Measurements from ENCODE around the gene GTF2F1. TPM values are rescaled to one million over a fixed set of nuclear protein-coding genes. Genes with fewer than 3 reads are reported as not detected.
"Not testable (repeated sequence)": the region's sequence is repeated elsewhere in the genome, so short reads cannot be mapped to it uniquely, and the experiment has no call there.

The GTF2F1 gene
- total RNA-seq, 1 experiment from 2014 or later = 37.3 TPM

GRCh38 chr19:6402058-6402457 lies 9.1 kb upstream of the GTF2F1 start:
- DNase-seq (ENCODE audit: low read depth, low spot score) = no peak
- in situ Hi-C loops (cut with HindIII; ENCODE audit: low pct_unique_long_range_greater_than_20kb, low sequenced_read_pairs) = no loop called here

GRCh38 chr19:6400062-6400944 lies 7.3 kb upstream of the GTF2F1 start:
- in situ Hi-C loops (cut with HindIII; ENCODE audit: low pct_unique_long_range_greater_than_20kb, low sequenced_read_pairs); DNase-seq (ENCODE audit: low read depth, low spot score): not testable (repeated sequence)

GRCh38 chr19:6396305-6396704 lies 3.3 kb upstream of the GTF2F1 start:
- in situ Hi-C loops (cut with HindIII; ENCODE audit: low pct_unique_long_range_greater_than_20kb, low sequenced_read_pairs) = no loop called here
- DNase-seq (ENCODE audit: low read depth, low spot score) = no peak

GRCh38 chr19:6394831-6395230 lies 1.9 kb upstream of the GTF2F1 start:
- in situ Hi-C loops (cut with HindIII; ENCODE audit: low pct_unique_long_range_greater_than_20kb, low sequenced_read_pairs) = no loop called here
- no peak for DNase-seq (ENCODE audit: low read depth, low spot score)

GRCh38 chr19:6393983-6394412 lies 1.0 kb upstream of the GTF2F1 start:
- in situ Hi-C loops (cut with HindIII; ENCODE audit: low pct_unique_long_range_greater_than_20kb, low sequenced_read_pairs) = no loop called here
- no peak for DNase-seq (ENCODE audit: low read depth, low spot score)

GRCh38 chr19:6392221-6393073 lies 517 bp downstream of the GTF2F1 start:
- in situ Hi-C loops (cut with HindIII; ENCODE audit: low pct_unique_long_range_greater_than_20kb, low sequenced_read_pairs) = no loop called here
- DNase-seq (ENCODE audit: low read depth, low spot score) = no peak

- DNase-seq (ENCODE audit: low read depth, low spot score) = no peak
- in situ Hi-C loops (cut with HindIII; ENCODE audit: low pct_unique_long_range_greater_than_20kb, low sequenced_read_pairs) = no loop called here
Observed at GRCh38 chr19:6387372-6387771, 5.6 kb downstream of the GTF2F1 start.

GRCh38 chr19:6384381-6384780 lies 8.6 kb downstream of the GTF2F1 start:
- in situ Hi-C loops (cut with HindIII; ENCODE audit: low pct_unique_long_range_greater_than_20kb, low sequenced_read_pairs) = no loop called here
- DNase-seq (ENCODE audit: low read depth, low spot score) = no peak

GRCh38 chr19:6383188-6383587 lies 9.8 kb downstream of the GTF2F1 start:
- in situ Hi-C loops (cut with HindIII; ENCODE audit: low pct_unique_long_range_greater_than_20kb, low sequenced_read_pairs) = no loop called here
- no peak for DNase-seq (ENCODE audit: low read depth, low spot score)

GRCh38 chr19:6381030-6381750 lies 11.8 kb downstream of the GTF2F1 start:
- in situ Hi-C loops (cut with HindIII; ENCODE audit: low pct_unique_long_range_greater_than_20kb, low sequenced_read_pairs) = no loop called here
- DNase-seq (ENCODE audit: low read depth, low spot score) = no peak

GRCh38 chr19:6379744-6380143 lies 13.2 kb downstream of the GTF2F1 start:
- in situ Hi-C loops (cut with HindIII; ENCODE audit: low pct_unique_long_range_greater_than_20kb, low sequenced_read_pairs) = no loop called here
- no peak for DNase-seq (ENCODE audit: low read depth, low spot score)

GRCh38 chr19:6378486-6378885 lies 14.5 kb downstream of the GTF2F1 start:
- in situ Hi-C loops (cut with HindIII; ENCODE audit: low pct_unique_long_range_greater_than_20kb, low sequenced_read_pairs) = no loop called here
- DNase-seq (ENCODE audit: low read depth, low spot score) = no peak

GRCh38 chr19:6378041-6378440 lies 14.9 kb downstream of the GTF2F1 start:
- DNase-seq (ENCODE audit: low read depth, low spot score) = no peak
- in situ Hi-C loops (cut with HindIII; ENCODE audit: low pct_unique_long_range_greater_than_20kb, low sequenced_read_pairs) = no loop called here

GRCh38 chr19:6376512-6377190 lies 16.3 kb downstream of the GTF2F1 start:
- DNase-seq (ENCODE audit: low read depth, low spot score) = no peak
- in situ Hi-C loops (cut with HindIII; ENCODE audit: low pct_unique_long_range_greater_than_20kb, low sequenced_read_pairs) = no loop called here

- no peak for DNase-seq (ENCODE audit: low read depth, low spot score)
- in situ Hi-C loops (cut with HindIII; ENCODE audit: low pct_unique_long_range_greater_than_20kb, low sequenced_read_pairs) = no loop called here
Observed at GRCh38 chr19:6375411-6376010, 17.5 kb downstream of the GTF2F1 start, which contains the start of gene PSPN. Gene PSPN, minus strand, starts transcription at chr19:6375933. Its CDS starts 84 bp downstream, at chr19:6375849.

GRCh38 chr19:6374711-6375410 lies 18.1 kb downstream of the GTF2F1 start:
- in situ Hi-C loops (cut with HindIII; ENCODE audit: low pct_unique_long_range_greater_than_20kb, low sequenced_read_pairs) = no loop called here
- no peak for DNase-seq (ENCODE audit: low read depth, low spot score)
